Activated CD4-positive, alpha-beta T cell treated with anti-CD3 and anti-CD28 coated beads, Interleukin-2, amount 50 U/mL, for 48 hours (primary cell): ENCODE measurements around the gene FIS1.
"Not testable (repeated sequence)": the region's sequence is repeated elsewhere in the genome, so short reads cannot be mapped to it uniquely, and the experiment has no call there.

Source experiments
- DNase-seq, 2 experiments: peaks; one replicate each; pipeline ENCODE4 v3.0.0-alpha.2; 2020

Gene FIS1

DNA sequence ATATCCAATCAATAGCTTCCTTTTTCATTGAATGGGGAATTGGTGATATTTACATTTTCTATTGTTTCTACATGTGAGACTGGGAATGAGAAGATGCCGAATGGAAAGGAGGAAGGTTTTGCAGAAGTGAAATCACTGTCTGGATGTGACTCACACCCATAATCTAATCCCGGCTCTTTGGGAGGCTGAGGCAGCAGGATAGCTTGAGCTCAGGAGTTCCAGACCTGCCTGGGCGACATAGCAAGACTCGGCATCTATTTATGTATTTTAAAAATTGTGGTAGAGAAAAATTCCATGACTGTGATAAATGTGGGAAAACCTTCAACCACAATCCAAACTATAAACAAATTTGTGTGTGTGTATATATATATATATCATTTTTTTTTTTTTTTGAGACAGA is 10.9 kb upstream of the FIS1 start:
- DNase-seq: no peak

DNA sequence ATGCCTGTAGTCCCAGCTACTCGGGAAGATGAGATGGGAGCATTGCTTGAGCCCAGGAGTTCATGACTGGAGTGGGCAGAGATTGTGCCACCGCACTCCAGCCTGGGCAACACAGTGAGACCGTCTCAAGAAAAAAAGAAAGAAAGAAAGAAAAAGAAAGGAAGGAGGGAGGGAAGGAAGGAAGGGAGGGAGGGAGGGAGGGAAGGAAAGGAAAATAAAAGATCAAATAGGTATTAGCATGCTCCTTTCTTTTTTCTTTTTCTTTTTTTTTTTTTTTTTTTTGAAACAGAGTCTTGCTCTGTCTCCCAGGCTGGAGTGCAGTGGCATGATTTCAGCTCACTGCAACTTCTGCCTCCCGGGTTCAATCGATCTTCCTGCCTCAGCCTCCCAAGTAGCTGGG is 8.3 kb upstream of the FIS1 start:
- not testable (repeated sequence) for DNase-seq

DNA sequence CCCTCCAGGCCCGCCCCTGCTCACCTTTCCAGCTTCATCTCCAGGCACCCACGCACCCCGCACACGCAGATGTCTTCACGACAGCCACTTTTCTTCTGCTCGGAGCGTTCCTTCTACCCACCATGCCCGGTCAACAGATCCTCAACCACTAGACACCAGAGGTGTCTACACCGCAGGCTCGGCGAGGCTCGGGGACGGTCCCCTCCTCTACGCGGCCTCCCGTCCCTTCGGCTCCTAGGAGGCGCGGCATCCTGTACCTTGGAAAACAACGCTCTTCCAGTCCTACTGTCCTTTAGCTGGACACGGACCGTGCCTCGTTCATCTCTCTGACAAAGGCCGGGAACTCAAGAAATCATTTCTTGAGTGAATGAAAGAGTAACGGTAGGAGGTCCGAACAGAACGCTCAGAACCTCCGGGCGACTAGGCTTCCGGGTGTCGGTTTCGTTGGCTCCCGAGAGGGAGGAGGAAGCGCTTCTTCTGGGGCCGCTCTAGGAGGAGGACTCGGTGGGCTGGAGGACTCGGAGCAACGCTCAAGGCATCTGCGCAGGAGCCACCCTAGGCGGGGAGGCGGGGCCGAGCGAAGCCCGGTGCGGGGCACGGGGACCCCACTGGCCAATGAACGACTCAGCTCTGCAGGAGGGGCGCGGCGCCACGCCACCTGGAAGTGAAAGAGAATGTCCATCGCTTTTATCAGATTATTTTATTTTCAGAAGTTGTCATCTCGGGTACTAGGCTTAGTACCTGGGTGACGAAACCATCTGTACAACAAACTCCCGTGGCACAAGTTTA is 7.2 kb upstream of the FIS1 start:
- DNase-seq: peak; percentile 99

DNA sequence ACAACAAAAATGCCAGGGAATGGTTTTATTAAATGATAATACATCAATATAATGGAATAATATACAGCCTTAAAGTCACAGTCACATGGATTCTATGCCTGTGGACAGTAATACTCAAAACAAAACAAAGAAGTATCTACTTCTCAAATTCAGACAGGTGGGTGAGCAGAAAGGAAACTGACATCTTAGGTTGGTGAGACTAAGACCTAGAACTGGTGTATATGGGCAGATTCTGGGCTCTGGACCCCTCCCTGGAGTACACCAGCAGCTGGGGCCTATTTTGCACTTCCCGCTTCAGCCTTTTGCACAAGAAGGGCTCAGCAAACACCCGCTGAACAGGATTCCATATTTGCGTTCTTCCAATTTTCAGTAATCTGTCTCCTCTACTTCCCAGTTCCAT is 5.4 kb upstream of the FIS1 start:
- no peak for DNase-seq

DNA sequence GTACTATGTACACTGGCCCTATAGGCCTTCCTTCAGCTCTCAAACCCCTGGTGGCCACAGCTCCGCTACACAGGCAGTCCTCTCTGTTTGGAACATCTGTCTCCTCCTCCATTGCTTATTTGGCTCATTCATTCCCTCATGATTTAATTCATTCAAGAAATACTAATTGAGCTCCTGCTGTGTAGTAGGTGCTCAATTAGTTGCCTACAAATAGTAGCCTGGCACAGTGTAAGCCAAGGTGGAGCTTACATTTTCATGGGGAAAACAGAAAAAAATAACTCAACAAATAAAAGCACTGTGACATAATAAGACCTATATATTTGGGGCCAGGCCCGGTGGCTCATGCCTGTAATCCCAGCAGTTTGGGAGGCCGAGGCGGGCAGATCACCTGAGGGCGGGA is 3.4 kb upstream of the FIS1 start:
- no peak for DNase-seq

DNA sequence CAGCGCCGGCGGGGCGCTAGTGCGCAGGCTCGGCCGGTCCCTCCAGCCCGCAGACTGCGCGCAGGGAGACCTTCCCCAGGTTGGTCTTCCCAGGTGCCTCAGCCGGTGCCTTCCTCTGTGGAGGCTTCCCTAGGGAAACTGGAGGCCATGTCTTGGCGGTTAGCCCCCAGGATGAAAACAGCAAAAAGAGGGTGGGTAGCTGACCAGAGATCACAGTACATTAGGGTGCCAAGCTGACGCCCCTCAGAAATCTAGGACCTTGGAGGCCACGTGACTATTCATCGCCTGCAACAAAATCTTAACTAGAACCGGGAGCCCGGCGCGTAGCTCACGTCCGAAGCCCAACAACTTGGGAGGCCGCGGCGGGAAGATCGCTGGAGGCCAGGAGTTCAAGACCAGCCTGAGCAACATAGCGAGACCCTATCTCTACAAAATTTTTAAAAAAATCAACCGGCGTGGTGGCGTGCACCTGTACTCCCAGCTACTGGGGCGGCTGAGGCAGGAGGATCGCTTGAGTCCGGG is 327 bp upstream of the FIS1 start:
- no peak for DNase-seq

DNA sequence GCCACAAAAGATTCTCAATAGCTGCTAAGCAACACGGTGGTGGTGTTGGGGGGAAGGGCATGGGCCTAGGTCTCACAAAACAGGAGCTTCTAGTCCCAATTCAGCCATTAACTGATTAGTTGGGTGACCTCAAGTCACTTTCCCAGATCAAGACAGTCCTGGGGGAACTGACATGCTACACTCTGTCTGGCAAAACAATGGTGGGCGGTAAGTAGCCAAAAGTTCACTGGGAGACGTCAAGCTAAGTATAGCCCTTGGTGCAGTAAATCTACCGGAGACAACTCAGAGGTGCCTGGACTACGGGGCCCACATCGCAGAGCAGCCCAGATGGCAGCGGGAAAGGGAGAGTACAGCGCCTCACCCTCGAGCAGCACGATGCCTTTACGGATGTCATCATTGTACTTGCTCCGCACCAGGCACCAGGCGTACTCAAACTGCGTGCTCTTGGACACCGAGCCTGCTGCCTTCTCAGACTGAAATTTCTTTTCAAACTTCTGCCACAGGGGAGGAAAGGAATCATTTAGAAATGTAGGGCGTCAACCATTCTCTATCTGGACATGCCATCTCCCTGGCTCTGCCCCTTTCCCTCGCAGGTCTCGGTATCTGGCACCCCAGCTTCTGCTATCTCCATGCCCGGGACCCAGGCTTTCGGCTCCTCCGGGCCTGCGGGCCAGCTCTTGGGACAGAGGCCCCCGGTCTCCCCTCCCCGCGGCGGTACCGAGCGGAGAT is 1.1 kb downstream of the FIS1 start:
- peak in 1 of 2 experiments; percentile 11 for DNase-seq

DNA sequence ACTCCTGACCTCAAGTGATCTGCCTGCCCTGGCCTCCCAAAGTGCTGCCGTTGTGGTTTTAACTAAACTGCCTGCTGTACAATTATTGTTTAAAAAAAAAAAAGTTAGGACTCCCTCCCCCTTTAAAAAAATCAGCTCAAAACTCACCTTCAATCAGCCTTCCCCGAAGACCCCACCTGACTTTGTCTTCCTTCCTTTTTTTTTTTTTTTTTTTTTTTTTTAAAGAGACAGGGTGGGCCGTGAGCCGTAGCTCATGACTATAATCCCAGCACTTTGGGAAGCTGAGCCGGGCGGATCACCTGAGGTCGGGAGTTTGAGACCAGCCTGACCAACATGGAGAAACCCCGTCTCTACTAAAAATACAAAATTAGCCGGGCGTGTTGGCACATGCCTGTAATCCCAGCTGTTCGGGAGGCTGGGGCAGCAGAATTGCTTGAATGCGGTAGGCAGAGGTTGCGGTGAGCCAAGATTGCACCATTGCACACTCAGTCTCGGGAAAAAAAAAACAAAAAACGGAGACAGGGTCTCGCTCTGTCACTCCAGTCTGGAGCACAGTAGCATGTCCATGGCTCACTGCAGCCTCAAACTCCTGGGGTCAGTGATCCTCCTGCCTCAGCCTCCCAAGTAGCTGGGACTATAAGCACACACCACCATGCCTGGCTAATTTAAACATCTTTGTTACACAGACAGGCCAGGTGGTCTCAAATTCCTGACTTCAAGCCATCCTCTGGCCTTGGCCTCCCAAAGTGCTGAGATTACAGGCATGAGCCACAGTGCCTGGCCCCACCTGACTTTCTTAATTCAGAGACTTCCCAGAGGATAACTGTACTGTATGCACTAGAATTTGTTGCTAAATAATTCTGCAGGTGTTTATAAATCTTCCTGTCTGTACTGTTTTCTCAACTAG is 3.2 kb downstream of the FIS1 start:
- no peak for DNase-seq

DNA sequence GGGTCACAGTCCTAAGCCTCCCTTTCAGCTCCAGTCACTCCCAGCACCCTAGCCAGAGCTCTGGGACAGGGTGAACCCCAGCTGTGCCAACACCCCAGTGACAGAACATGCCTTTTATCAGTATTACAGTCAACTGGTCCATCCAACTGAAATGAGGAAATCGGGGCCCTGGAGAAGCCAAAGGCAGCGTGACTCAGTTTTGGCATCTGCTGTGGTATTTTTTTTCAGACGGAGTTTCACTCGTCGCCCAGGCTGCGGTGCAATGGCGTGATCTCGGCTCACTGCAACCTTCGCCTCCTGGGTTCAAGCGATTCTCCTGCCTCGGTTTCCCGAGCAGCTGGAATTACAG is 3.9 kb downstream of the FIS1 start:
- DNase-seq: no peak

DNA sequence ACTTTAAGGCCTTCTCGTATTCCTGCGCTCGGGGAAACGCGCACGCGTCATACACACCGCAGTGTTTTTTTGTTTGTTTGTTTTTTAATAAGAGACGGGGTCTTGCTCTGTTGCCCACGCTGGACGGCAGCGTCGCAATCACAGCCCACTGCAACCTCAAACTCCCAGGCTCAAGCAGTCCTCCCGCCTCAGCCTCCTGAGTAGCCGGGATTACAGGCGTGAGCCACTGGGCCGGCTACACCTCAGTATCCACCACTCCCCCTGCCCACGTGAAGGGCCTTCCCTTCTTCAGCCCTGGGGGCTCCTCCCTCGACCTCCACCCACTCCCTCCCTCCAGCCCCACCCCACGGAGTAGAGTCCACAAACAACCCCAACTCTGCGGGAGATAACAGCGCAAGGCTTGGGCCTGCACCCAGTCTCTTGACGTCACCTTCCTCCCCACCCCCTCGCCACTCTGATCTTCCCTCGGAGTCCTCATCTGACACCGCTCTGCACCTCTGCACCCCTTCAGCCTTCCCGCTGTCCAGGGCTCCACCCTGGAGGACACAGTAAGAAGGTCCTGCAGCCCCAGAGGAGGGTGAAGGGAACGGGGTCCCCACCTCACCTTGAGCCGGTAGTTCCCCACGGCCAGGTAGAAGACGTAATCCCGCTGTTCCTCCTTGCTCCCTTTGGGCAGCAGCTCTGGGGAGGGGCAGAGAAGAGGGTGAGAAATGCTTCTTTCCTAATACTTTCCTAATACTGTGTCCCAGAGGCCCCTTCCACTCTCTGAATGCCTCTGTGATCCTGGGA is 4.5 kb downstream of the FIS1 start:
- no peak for DNase-seq

DNA sequence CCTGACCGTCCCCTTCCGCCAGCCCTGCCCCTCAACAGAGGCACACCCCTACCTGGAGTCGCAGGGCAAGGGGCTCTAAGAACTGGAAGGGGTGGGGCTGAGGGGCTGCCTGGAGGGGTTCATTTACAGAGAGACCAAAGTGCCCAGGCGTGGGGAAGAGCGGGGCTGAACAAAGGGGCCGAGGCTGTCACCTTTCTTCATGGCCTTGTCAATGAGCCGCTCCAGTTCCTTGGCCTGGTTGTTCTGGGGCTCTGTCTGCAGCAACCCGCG is 5.0 kb downstream of the FIS1 start:
- no peak for DNase-seq

DNA sequence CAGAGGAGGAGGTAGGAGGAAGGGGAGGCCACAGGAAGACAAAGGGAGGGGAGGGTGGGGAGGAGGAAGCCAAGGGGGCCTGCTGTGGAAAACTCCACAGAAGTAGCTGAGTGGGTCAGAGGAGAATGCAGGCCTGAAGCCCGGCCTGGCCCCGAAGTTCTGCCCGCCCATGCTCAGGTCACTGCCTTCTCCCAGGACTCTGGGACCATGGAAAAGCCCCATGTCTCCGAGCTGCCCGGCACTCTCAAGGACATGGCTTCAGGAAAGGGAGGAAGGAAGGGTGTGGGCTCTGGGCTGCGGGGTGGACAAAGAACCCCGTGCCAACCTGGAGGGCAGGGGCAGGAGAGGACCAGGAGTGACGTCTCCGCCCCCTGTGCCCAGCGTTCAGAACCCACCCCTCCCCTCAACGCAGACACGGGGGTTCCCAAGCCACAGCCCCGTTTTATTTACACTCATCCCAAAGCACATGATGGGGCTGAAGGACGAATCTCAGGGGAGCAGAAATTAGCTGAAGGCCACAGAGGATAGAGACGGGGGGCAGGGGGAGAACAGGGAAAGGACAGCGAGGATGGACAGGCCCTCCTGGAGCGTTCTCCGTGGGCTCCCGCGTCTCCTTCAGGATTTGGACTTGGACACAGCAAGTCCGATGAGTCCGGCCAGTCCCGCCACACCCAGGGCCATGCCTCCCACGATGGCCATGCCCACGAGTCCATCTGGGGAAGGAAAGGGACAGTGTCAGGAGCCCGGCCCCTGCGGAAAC is 5.5 kb downstream of the FIS1 start:
- DNase-seq: no peak

DNA sequence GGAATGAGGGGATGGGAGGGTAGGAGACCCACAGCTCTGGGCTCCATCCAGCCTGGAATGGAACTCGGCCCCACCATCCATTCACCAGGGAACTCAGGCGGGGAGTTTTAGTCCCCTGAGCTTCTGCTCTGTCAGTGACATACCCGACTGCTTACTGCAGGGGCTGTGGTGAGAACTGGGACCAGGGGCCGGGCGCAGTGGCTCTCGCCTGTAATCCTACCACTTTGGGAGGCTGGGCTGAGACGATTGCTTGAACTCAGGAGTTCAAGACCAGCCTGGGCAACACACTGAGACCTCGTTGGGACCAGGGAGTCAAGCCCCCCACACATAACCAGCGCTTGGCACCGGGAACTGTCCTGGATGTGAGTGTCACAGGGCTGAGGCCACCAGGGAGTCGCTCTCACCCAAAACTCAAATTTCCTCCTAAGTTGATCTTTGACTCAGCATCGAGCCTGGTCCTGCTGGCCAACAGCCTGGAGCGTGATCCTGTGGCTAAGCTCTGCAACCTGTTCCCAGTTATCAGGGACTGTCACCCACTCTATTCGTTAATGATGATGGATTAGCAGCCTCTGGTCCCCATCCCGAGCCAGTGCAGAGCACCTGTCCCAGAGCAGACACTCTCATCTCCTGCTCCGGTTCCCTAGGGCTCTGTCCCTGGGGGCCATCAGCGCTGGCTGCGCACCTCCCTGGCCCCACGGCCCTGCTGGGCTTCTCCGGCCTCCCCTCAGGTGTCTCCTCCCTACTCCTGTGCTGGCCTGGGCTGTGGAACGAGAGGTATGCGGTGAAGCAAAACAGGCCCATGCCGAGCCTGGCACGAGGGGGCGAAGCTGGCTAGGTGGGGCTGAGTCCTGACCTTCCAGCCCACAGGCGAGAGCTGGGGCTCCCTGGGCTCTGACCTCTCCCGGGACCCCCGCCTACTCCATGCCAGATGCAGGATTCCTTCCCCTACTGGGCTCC is 6.4 kb downstream of the FIS1 start:
- no peak for DNase-seq

DNA sequence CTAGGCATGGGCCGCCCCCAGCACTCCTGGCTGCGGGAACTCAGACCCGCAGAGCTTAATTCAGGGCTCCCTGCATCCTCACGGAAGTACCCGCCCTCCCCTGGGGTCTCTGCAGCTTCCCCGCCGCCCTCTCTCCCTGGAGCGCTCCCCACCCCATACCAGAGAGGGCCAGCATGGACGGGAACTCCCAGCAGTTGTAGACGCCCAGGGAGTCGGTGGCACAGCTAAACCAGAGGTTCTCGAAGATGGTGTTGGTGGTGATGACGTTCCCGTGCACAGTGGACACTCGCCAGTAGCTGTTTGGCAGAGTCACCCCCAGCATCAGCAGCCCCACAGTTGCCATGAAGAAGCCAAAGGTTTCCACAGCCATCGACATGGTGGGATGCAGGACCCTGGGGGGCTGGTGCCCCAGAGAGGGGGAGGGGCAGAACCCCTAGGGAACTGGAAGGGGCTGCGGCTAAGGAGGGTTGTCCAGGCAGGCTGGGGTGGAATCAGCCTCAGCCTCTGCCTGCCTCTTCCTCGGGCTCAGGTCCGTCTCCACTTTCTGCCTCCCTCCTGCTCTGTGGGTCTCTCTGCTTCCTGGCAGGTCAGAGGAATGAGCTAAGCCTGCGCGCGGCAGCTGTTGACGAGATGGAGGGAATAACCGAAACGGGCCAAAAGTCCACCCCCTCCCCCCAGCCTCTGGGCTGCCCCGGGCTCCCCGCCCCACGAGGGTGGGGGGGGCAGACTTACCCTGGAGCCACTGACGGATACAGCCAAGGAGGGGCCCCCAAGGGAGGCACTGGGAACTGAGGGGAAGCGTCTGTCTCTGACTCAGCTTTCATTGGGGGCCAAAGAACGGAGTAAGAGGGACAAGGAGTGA is 7.4 kb downstream of the FIS1 start, which contains the start of gene CLDN15:
CLDN15 (minus strand) TSS at position 597 of the 862 bp plus-strand sequence; CDS start at position 376, 221 bp downstream.
- DNase-seq: no peak

DNA sequence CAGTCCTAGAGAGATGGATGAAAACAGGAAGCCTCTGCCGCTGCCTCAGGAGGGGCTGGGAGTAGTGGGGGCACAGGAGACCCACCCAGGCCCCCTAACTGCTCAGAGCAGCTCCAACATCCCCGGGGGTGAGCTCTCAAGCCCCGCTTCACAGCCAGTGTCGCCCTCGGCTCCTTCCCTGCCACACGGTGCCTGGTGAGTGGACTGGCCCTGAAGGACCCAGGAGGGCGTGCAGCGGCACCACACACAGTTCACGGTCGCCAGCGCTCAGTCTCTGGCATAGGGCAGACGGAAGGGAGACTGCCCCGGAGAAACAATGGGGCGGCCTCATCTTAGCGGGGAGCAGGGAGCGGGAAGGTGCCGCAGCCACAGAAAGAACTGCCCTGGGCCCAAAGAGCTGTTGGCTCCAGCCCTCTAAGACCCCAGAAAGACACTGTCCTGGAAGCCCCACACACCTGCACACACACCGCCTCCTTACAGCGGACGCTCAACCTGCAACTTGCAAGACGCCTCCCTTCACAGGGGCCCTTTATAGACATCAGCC is 8.5 kb downstream of the FIS1 start:
- DNase-seq: no peak

DNA sequence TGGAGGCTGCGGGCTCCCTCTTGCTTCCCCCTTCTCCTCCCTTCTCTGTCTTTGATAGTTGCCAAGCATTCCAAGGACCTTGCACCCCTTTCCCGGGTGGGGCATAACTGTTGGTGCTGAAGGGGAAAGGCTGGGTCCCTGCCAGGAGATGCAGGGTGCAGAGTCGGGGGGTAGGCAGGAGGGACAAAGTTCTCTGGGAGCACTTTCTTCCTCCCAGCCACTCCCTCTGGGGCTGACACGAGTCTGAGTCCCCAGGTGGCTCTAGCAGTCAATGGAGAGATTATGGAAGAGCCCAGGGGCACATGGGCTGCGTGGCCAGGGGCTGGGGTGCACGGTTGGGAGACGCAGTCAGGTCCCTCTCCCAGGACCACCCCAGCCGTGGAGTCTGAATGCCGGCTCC is 9.4 kb downstream of the FIS1 start:
- no peak for DNase-seq

DNA sequence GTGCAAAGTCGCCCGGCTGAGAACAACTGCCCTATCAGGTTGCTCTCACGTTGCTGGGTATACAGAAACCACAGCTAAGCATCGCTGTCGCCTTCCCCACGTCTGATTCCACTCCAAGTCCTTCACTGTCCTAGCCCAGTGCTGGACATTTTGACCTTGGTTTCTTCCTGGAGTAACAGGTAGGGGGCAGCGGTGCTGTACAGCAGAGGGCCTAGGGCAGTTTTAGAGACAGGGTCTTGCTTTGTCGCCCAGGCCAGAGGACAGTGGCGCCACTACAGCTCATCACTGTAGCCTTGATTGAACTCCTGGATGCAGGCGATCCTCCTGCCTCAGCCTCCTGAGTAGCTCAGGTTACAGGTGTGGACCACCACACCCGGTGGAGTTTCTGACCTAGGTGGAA is 9.8 kb downstream of the FIS1 start:
- DNase-seq: no peak

DNA sequence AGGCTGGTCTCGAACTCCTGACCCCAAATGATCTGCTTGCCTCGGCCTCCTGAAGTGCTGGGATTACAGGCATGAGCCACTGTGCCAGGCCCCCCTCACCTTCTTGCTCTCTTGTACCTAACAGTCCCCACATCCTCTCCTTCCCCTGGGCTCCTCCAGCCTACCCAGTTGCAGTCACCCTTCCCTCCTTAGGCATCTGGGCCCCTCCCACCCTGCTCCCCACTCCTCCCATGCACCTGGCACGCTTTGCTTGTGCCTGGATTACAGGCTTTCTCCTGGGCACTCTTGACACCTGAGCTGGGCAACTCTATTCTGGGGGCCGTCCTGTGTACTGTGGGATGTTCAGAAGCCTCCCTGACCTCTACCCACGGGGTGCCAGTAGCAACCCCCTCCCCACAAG is 10.2 kb downstream of the FIS1 start:
- DNase-seq: no peak

DNA sequence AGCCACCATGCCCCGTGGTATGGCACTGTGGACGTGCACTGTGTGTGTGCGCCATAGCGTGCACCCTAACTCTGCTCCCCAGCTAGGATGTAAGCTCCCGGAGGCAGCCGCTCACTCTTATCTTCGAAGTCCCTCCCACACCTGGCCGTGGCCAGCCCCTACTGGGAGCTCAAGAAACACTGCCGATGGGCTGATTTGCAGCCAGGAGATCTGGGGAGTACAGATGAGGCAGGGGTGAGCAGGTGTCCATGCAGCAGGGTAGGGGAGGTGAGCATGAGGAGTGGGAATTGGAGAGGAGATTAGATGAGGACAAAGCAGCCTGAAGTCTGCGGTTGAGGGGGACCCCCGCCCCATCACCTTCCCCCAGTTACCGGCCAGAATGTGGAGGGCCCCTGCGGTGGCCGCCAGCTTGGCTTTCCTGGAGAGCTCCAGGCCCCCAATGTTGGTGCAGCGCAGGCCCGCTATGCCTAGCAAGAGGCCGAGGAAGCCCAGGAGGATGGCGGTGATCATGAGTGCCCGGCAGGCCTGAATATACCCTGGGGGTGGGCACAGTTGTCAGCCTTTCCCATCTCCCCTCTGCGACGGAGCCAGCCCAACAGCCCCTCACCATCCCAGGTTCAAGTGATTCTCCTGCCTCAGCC is 10.9 kb downstream of the FIS1 start:
- no peak for DNase-seq
